HuH-7 (cell line): ENCODE data around the gene SYNE3.

Experiments used
- DNase-seq: peaks from one replicate; pipeline ENCODE4 v3.0.0; 2011; ENCODE audit warnings: low spot score

Gene SYNE3

GRCh38 chr14:95504135-95505029 lies 12.1 kb downstream of the SYNE3 start:
- no peak for DNase-seq

GRCh38 chr14:95503365-95504134 lies 12.9 kb downstream of the SYNE3 start:
- DNase-seq = no peak

- DNase-seq = no peak
Measured at GRCh38 chr14:95502381-95502950, 14.0 kb downstream of the SYNE3 start.

- no peak for DNase-seq
Measured at GRCh38 chr14:95500772-95501401, 15.6 kb downstream of the SYNE3 start.

GRCh38 chr14:95500201-95500681 lies 16.2 kb downstream of the SYNE3 start:
- DNase-seq = no peak

- DNase-seq = no peak
Measured at GRCh38 chr14:95499354-95499750, 17.1 kb downstream of the SYNE3 start.

GRCh38 chr14:95498622-95499353 lies 17.7 kb downstream of the SYNE3 start:
- no peak for DNase-seq

GRCh38 chr14:95497561-95498011 lies 18.9 kb downstream of the SYNE3 start:
- no peak for DNase-seq

GRCh38 chr14:95496690-95497259 lies 19.7 kb downstream of the SYNE3 start:
- no peak for DNase-seq

- DNase-seq = no peak
Measured at GRCh38 chr14:95496111-95496681, 20.3 kb downstream of the SYNE3 start.

GRCh38 chr14:95495538-95496025 lies 20.9 kb downstream of the SYNE3 start:
- DNase-seq = no peak

- no peak for DNase-seq
Measured at GRCh38 chr14:95495076-95495475, 21.4 kb downstream of the SYNE3 start.

GRCh38 chr14:95494456-95494855 lies 22.0 kb downstream of the SYNE3 start:
- DNase-seq = no peak

GRCh38 chr14:95493976-95494375 lies 22.5 kb downstream of the SYNE3 start:
- DNase-seq = no peak

GRCh38 chr14:95493503-95493902 lies 22.9 kb downstream of the SYNE3 start:
- no peak for DNase-seq

GRCh38 chr14:95491936-95492608 lies 24.4 kb downstream of the SYNE3 start:
- no peak for DNase-seq

- DNase-seq = no peak
Measured at GRCh38 chr14:95490727-95491451, 25.6 kb downstream of the SYNE3 start.

- DNase-seq = no peak
Measured at GRCh38 chr14:95490138-95490509, 26.3 kb downstream of the SYNE3 start.
